ENCODE data around the gene MS4A13.

DNA sequence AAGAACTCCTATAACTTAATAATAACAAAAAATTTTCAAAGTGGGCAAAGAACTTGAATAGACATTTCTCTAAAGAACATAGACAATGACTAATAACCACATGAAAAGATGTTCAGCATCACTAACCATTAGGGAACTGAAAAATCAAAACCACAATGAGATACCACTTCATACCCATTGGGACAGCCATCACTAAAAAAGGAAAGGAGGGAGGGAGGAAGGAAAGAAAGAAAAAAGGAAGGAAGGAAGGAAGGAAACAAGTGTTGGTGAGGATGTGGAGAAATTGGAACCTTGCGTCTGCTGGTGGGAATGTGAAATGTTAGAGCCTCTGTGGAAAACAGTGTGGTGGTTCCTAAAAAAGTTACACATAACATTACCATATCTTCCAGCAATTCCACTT lies 55.8 kb downstream of the MS4A13 start:
- TF ChIP-seq, protein P1, sequence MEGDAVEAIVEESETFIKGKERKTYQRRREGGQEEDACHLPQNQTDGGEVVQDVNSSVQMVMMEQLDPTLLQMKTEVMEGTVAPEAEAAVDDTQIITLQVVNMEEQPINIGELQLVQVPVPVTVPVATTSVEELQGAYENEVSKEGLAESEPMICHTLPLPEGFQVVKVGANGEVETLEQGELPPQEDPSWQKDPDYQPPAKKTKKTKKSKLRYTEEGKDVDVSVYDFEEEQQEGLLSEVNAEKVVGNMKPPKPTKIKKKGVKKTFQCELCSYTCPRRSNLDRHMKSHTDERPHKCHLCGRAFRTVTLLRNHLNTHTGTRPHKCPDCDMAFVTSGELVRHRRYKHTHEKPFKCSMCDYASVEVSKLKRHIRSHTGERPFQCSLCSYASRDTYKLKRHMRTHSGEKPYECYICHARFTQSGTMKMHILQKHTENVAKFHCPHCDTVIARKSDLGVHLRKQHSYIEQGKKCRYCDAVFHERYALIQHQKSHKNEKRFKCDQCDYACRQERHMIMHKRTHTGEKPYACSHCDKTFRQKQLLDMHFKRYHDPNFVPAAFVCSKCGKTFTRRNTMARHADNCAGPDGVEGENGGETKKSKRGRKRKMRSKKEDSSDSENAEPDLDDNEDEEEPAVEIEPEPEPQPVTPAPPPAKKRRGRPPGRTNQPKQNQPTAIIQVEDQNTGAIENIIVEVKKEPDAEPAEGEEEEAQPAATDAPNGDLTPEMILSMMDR (IDR thresholded peaks at IDR 0.05; ENCODE audit: low read depth, low read length), result no peak
- no peak for TF ChIP-seq EZH2phosphoT487 (IDR thresholded peaks at IDR 0.05; ENCODE audit: low read depth)
